Fibroblast of skin of back (primary cell): ENCODE measurements around the gene CACNG8. TPM values are rescaled to one million over a fixed set of nuclear protein-coding genes. Genes with fewer than 3 reads are reported as not detected.
"Not testable (repeated sequence)": the region's sequence is repeated elsewhere in the genome, so short reads cannot be mapped to it uniquely, and the experiment has no call there.

Experiments
- DNase-seq: peaks from one replicate; pipeline ENCODE4 v3.0.0-alpha.2; 2013
- polyA plus RNA-seq, 2 experiments: library from polyadenylated mRNA; unstranded; fragments of 120-200 nt; gene quantifications; one replicate each; pipeline ENCODE4 v1.2.1, GENCODE V29; 2013; ENCODE audit not compliant: insufficient read length in 2 of 2

CACNG8 gene
- polyA plus RNA-seq (2013, experiment 1 of 2; ENCODE audit: insufficient read length), result 0.02 TPM
- polyA plus RNA-seq (2013, experiment 2 of 2; ENCODE audit: insufficient read length), result 0.02 TPM

GRCh38 chr19:53962887-53963431, at the start of gene CACNG8:
Gene CACNG8 (plus strand): TSS chr19:53962937.
- no peak for DNase-seq

GRCh38 chr19:53915000-53915399, 47.7 kb upstream of the CACNG8 start:
- no peak for DNase-seq

GRCh38 chr19:53916004-53916403, 46.7 kb upstream of the CACNG8 start:
- DNase-seq, result no peak

DNA sequence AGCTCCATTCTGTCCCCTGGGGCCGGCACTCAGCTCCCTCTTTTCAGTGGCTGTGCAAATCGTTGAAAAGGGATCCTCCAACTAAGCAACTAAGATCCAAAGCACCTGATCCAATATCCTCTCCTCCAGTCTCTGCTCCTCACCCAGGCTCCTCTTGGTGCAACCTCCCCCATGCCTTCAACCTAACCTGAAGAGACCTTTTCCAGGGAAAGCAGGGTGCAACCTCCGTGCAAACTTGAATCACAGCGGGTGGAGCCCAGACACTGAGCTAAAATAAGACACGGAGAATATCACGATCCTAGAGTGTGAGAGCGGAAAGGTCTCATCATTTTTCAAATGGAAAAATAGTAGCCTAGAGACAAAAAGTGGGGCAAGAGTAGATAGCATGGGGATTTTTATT, 45.4 kb upstream of the CACNG8 start:
- DNase-seq, result no peak

DNA sequence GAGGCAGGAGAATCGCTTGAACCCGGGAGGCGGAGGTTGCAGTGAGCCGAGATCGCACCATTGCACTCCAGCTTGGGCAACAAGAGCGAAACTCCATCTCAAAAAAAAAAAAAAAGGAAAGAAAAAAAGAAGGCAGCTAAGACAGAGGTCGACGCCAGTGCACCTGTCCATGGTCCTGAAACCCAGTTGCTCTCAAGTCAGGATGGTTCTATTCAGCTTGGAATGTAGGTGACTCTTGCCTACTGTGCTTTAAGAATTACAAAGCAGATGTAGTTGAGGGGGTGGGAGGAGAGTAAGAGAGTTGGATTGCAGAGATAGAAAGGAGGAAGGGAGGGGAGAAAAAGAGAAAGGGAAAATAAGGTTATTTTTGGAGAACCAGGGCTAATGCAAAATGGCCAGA, 35.0 kb upstream of the CACNG8 start:
- DNase-seq, result peak; percentile 46

- DNase-seq, result no peak
Measured at GRCh38 chr19:53936029-53936428, 26.7 kb upstream of the CACNG8 start.

- DNase-seq, result no peak
Measured at GRCh38 chr19:53942001-53942786, 20.5 kb upstream of the CACNG8 start.

DNA sequence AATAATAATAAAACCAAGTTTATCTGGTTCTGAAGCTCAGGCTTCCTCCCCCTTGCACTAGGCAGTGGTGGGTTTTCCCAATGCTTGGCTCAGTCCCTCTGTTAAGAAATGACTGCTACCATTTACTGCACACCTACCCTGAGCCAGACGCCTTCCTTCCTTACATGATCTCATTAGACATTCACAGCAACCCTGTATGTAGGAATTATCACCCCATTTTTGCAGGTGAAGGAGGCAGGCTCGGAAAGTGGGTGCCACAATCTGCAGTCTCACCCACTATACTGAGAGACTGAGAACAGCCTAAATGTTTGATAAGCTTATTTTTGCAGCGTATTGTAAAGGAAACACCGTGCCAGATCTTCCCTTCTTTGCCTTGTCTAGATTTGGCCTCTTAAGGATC, 18.3 kb upstream of the CACNG8 start:
- DNase-seq, result no peak

DNA sequence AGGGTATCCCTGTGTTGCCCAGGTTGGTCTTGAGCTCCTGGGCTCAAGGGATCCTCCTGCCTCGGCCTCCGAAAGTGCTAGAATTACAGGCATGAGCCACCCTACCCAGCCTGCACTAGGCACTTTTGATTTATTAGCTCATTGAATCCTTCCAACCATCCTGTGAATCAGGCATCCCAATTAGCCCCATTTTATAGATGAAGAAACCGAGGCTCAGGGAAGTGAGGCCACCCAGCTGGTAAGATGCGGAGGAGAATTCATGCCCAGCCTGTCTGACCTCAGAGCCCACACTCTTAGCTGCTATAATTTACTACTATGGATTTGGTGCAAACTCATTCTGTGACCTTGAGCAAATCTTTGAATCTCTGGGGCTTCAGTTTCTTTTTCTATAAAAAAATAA, 17.8 kb upstream of the CACNG8 start:
- DNase-seq, result no peak

DNA sequence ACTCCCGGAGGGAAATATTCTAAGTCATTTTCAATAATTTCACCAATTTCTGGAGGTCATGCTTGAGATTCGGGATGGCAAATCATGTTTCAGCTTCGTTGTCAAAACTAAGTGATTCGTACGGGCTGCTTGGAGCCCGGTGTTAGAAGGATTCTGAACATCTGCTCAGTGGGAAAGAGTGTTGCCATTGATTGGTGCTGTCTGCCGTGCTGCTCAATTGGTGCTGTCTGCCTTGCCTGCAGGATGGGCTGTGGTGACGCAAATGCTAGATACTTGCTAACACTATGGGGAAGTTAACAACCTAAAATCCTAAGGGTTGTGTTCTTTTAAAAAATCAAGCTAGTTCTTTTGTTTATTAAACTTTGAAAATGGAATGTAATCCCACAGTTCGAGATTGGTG, 17.3 kb upstream of the CACNG8 start:
- DNase-seq, result no peak

DNA sequence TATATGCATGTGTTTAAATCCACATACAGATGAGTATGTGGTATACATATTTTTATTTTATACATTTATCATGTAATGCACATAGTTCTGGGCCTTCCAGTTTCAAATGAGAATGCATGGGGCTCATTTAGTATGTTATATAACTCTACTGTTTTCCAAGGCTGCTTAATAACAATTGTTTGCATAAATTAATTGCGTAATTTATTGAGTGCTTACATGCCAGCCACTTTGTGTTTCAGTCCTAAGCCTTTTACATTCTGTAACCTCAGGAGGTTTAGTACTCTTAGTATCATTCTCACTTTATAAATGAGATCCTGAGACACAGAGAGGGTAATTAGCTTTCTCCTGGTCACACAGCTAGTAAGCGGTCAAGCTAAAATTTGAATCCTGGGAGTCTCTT, 16.7 kb upstream of the CACNG8 start:
- DNase-seq, result no peak

GRCh38 chr19:53947624-53948023, 15.1 kb upstream of the CACNG8 start:
- no peak for DNase-seq

DNA sequence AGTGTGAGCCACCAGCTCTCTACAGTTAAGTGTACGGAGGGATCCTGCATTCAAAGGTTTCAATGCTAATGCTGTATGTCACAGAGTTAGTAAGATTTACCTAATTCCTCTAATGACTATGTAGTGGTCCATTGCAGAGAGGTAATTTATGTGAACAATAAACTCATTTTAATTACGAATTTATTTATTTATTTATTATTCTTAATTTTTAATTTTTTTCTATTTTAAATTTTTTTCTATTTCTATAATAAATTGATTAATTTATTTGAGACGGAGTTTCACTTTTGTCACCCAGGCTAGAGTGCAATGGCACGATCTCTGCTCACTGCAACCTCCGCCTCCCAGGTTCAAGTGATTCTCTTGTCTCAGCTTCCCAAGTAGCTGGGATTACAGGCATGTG, 14.1 kb upstream of the CACNG8 start:
- DNase-seq, result not testable (repeated sequence)

DNA sequence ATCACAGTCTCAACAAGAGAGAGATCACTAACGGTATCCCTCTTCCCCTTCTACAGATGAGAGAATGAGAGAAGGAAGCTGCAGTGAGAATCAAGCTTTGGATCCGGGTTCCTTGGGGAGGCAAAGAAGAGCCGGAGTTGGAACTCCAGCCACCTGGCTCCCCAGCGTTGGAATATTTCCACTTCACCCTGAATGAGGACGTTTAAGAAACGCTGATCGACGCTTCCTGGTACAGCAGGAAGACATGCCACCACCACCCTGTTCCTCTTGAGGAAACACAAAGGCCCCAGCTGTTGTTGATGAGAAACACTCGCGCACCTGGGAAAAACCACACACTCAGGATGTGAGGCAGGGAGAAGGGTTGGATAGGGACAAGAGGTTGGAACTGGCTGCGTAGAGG, 11.3 kb upstream of the CACNG8 start:
- no peak for DNase-seq

- DNase-seq, result no peak
Measured at GRCh38 chr19:53951947-53952346, 10.8 kb upstream of the CACNG8 start.

DNA sequence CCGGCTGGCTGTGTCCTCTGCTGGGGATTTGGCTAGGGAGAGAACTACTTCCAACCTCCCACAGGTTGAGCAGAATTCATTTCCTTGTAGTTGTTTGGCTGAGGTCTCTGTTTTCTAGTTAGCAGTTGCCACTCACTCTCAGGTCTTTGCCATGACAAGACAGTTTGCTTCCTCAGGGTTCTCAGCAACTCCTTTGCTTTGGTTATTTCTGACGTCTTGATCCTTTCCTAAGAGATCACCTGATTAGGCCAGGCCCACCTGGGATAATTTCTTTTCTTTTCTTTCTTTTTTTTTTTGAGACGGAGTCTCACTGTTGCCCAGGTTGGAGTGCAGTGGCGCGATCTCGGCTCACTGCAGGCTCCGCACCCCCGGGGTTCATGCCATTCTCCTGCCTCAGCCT, 9.4 kb upstream of the CACNG8 start:
- no peak for DNase-seq

DNA sequence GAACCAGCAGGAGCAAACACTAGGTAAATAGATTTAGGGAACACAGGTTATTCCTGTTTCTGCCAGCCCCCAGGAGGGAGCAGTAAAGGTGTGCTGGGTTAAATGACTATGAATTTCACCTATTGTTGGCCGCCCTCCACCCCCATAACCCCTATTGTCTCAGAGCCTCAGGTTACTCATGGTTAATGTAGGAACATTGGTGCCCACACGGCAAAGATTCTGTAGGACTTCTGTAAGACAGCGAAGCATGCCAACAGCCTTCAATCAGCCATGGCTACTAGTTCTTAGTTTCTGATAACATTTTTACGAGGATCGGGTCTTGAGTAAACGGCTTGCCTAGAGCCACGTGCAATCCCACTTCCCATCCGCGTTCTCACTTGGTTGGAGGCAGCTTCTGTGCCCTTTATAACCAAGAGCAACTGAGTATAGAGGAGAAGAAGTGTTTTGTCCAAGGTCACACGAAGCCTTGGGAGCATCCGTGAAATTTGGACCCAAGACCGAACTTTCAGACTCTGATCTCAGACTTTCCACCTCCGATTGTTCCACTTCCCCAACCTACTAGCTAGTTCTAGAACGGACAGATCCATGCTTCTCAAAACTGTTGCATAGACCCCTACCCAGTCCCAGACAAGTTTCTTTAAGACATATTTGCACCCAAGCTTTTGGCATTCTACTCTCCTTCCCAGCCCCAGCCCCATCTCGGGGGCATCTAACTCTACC, 5.1 kb upstream of the CACNG8 start:
- DNase-seq, result no peak

- no peak for DNase-seq
Measured at GRCh38 chr19:53958168-53958571, 4.6 kb upstream of the CACNG8 start.

GRCh38 chr19:53958823-53959757, 3.6 kb upstream of the CACNG8 start:
- DNase-seq, result no peak

GRCh38 chr19:53960187-53960586, 2.5 kb upstream of the CACNG8 start:
- DNase-seq, result no peak

DNA sequence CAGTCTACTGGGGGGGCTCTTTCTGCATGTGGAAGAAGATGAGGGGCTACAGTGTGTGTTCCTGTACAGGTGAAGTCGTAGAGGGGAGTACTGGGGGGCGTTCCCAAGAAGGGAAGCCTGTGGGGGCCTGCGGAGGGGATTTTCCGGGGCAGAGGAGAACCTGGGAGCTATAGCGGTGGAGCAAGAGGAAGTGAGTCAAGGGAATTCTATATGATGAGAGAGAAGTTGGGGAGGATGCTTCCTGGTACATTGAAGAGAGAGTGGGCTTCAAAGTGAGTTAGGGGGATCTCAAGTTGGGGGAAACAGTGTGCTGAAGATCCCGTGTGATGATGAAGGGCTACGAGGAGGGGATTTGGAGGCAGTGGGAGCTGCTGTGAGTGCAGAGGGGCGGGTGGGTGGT, 1.9 kb upstream of the CACNG8 start:
- no peak for DNase-seq

DNA sequence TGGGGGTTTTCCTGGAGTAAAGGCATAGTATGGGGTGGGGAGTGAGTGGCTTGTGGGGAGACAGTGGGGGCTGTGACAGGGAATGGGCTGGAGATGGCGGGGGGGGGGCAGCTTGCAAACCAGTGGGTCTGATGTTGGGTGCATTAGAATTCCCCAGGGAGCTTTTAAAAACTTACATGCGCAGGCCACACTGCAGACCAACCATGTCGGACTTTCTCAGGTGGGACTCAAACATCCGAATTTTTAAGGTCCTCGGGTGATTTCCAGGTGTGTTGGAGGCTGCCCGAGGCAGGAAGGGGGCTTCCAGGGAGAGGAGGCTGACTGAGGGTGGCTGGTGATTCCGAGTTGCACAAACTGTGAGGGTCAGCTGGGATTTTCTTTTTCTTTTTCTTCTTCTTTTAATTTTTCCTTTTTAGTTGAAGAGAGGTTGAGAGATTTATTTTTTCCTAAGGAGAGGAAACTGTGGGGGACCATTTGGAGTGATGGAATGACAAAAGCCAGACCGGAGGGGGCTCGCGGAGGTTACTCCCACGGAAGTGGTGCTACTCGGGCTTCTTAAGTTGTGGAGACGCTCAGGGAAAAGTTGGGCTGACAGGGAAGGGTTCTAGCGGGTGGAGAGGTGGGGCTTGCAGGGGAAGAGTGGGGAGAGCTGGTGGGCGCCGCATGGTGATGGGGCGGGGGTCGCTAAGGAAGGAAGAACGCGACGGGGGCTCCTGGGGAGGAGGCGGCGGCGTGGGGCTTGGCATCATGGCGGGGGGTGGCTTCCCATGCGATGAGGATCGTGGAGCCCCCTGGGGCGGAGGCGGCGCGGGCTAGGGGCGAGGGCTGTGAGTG, 997 bp upstream of the CACNG8 start:
- DNase-seq, result no peak
